Neural cell (in vitro differentiated cells): ENCODE results near the gene CDHR5. TPM values are rescaled to one million over a fixed set of nuclear protein-coding genes. Genes with fewer than 3 reads are reported as not detected.

Experiments used
- H2AFZ ChIP-seq: fragments of 200-600, 300-800 bp; sonication (generic), shearing (Covaris generic); 2 replicates; pipeline ENCODE4 v1.6.0; 2014; ENCODE audit warnings: low read depth, mild to moderate bottlenecking, antibody characterized with exemption, low read length, moderate library complexity
- H3F3A ChIP-seq: fragments of 200-600 bp; shearing (Covaris generic); 2 replicates; pipeline ENCODE4 v1.6.1; 2016; ENCODE audit warnings: mild to moderate bottlenecking, moderate library complexity, mixed read lengths, antibody characterized with exemption, low read length; ENCODE audit not compliant: insufficient read depth, poor library complexity, severe bottlenecking
- H3K27ac ChIP-seq: fragments of 200-600, 300-800 bp; sonication (generic), shearing (Covaris generic); 2 replicates; pipeline ENCODE4 v1.5.1; 2014; ENCODE audit warnings: mild to moderate bottlenecking, low read length, moderate library complexity
- H3K27me3 ChIP-seq: fragments of 300-800, 200-600 bp; sonication (generic), shearing (Covaris generic); 2 replicates; pipeline ENCODE4 v1.6.0; 2014; ENCODE audit warnings: mild to moderate bottlenecking, low read depth, low read length, moderate library complexity; ENCODE audit not compliant: insufficient read depth
- H3K36me3 ChIP-seq: fragments of 300-800, 200-600 bp; sonication (generic), shearing (Covaris generic); 2 replicates; pipeline ENCODE4 v1.5.1; 2014; ENCODE audit warnings: mild to moderate bottlenecking, antibody characterized with exemption, low read length, moderate library complexity; ENCODE audit not compliant: insufficient read depth
- H3K4me2 ChIP-seq: fragments of 300-800, 200-600 bp; sonication (generic), shearing (Covaris generic); 2 replicates; pipeline ENCODE4 v1.6.0; 2014; ENCODE audit warnings: mild to moderate bottlenecking, low read length
- H3K4me3 ChIP-seq: fragments of 300-800, 200-600 bp; sonication (generic), shearing (Covaris generic); 2 replicates; pipeline ENCODE4 v1.5.1; 2014; ENCODE audit warnings: mild to moderate bottlenecking, low read length, moderate library complexity
- H3K79me2 ChIP-seq: fragments of 200-600 bp; shearing (Covaris generic); replicated peaks from 2 replicates; pipeline ENCODE4 v1.6.0; 2014; ENCODE audit warnings: mild to moderate bottlenecking, low read length, moderate library complexity; ENCODE audit not compliant: insufficient read depth
- H3K9ac ChIP-seq: fragments of 300-800, 200-600 bp; sonication (generic), shearing (Covaris generic); 2 replicates; pipeline ENCODE4 v1.6.1; 2016; ENCODE audit warnings: mild to moderate bottlenecking, low read length, mixed read lengths
- H3K9me2 ChIP-seq: fragments of 200-600 bp; shearing (Covaris generic); 2 replicates; pipeline ENCODE4 v1.6.1; 2016; ENCODE audit warnings: mild to moderate bottlenecking, low read length, mixed read lengths; ENCODE audit not compliant: insufficient read depth
- H3K9me3 ChIP-seq: fragments of 200-600, 300-800 bp; sonication (generic), shearing (Covaris generic); 2 replicates; pipeline ENCODE4 v1.6.1; 2016; ENCODE audit warnings: mild to moderate bottlenecking, mixed run types, low read length, moderate library complexity, mixed read lengths
- H4K20me1 ChIP-seq: fragments of 200-600 bp; shearing (Covaris generic); 2 replicates; pipeline ENCODE4 v1.6.1; 2016; ENCODE audit warnings: mild to moderate bottlenecking, mixed run types; ENCODE audit not compliant: insufficient read depth
- EP300 ChIP-seq: fragments of 450-650 bp; conservative IDR thresholded peaks from 2 replicates; pipeline ENCODE4 v1.6.1; 2014; ENCODE audit warnings: antibody characterized with exemption, mild to moderate bottlenecking, moderate library complexity; ENCODE audit not compliant: poor library complexity, severe bottlenecking
- EZH2 ChIP-seq: fragments of 200-600, 300-800 bp; shearing (Covaris generic), sonication (generic); IDR thresholded peaks from 2 replicates; pipeline ENCODE4 v1.6.1; 2014; ENCODE audit warnings: antibody characterized with exemption, low read length, borderline replicate concordance, mild to moderate bottlenecking; ENCODE audit not compliant: insufficient read depth, poor library complexity, severe bottlenecking
- MXI1 ChIP-seq: fragments of 450-650 bp; conservative IDR thresholded peaks from 2 replicates; pipeline ENCODE4 v1.6.1; 2014; ENCODE audit warnings: antibody characterized with exemption, mild to moderate bottlenecking; ENCODE audit not compliant: poor library complexity, severe bottlenecking
- POLR2AphosphoS5 ChIP-seq: IDR thresholded peaks from 2 replicates; pipeline ENCODE4 v1.6.1; 2012
- RAD21 ChIP-seq: fragments of 450-650 bp; conservative IDR thresholded peaks from 2 replicates; pipeline ENCODE4 v1.6.1; 2014; ENCODE audit warnings: antibody characterized with exemption, mild to moderate bottlenecking, moderate library complexity
- SMC3 ChIP-seq: fragments of 450-650 bp; conservative IDR thresholded peaks from 2 replicates; pipeline ENCODE4 v1.6.1; 2014; ENCODE audit warnings: antibody characterized with exemption, mild to moderate bottlenecking, moderate library complexity; ENCODE audit not compliant: poor library complexity
- TAF1 ChIP-seq: IDR thresholded peaks from 2 replicates; pipeline ENCODE4 v1.6.1; 2012; ENCODE audit warnings: low read depth
- polyA plus RNA-seq: library from polyadenylated mRNA; depleted of rRNA; stranded (reverse); fragments of >200 nt; gene quantifications from 2 replicates; pipeline ENCODE4 v1.2.3, GENCODE V29; 2014
- TF ChIP-seq, protein P1 (sequence below): fragments of 450-650 bp; IDR thresholded peaks from 2 replicates; pipeline ENCODE4 v1.5.1; 2014; ENCODE audit warnings: antibody characterized with exemption, mild to moderate bottlenecking, moderate library complexity; ENCODE audit not compliant: poor library complexity, severe bottlenecking
- TF ChIP-seq, protein P2 (sequence below): IDR thresholded peaks from 2 replicates; pipeline ENCODE4 v1.6.1; 2012; ENCODE audit warnings: borderline replicate concordance

Gene CDHR5
- polyA plus RNA-seq, 1 donor from 2014 or later, result not detected

DNA sequence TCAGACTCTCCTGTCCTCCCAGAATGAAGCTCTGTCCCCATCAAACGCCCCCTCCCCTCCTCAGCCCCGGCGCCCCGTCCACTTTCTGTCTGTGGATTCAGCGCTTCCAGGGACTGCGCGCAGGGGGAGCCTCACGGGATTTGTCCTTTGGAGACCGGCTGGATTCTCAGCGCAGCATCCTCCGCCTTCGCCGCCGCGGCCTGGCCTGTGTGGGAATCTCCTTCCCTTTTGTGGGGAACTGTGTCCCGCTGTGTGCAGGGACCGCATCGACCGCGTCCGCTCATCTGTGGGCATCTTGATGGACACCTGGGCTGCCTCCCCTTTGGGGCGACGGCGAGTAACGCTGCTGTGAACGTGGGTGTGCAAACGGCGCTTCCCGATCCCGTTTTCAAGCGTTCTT is 3.3 kb upstream of the CDHR5 start:
- no peak for TF ChIP-seq TAF1
- TF ChIP-seq SMC3, result no peak
- TF ChIP-seq POLR2AphosphoS5, result no peak
- TF ChIP-seq MXI1, result no peak
- H3K79me2 ChIP-seq, result no peaks in the 10 kb centered on the region
- H3K4me2 ChIP-seq, result no peak overlapping the region
- no peaks in the 10 kb centered on the region for H3K9me2 ChIP-seq
- H3K27ac ChIP-seq, result peak overlapping the region; percentile 25
- no peak overlapping the region for H3K9ac ChIP-seq
- H3F3A ChIP-seq, result no peaks in the 10 kb centered on the region
- H4K20me1 ChIP-seq, result no peaks in the 10 kb centered on the region
- no peak overlapping the region for H2AFZ ChIP-seq
- no peaks in the 10 kb centered on the region for H3K9me3 ChIP-seq
- H3K4me3 ChIP-seq, result peak overlapping the region; percentile 17
- H3K27me3 ChIP-seq, result no peaks in the 10 kb centered on the region
- H3K36me3 ChIP-seq, result no peaks in the 10 kb centered on the region

DNA sequence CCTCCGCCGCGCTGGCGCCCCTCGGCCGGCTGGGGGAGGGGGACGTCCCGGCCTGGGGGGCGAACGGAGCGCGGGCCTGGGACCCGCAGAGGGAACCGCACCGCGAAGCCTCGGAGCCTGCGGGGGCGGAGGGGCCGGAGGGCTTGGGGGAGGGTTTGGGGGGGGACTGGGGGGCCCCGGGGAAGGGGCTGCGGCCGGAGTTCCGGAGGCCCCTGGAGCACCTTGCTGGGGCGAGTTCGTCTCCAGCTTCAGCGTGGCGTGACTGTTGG is 2.5 kb upstream of the CDHR5 start:
- TF ChIP-seq RAD21, result no peak
- no peak for TF ChIP-seq EZH2
- TF ChIP-seq EP300, result no peak
- no peak for TF ChIP-seq SMC3
- TF ChIP-seq, protein P1, sequence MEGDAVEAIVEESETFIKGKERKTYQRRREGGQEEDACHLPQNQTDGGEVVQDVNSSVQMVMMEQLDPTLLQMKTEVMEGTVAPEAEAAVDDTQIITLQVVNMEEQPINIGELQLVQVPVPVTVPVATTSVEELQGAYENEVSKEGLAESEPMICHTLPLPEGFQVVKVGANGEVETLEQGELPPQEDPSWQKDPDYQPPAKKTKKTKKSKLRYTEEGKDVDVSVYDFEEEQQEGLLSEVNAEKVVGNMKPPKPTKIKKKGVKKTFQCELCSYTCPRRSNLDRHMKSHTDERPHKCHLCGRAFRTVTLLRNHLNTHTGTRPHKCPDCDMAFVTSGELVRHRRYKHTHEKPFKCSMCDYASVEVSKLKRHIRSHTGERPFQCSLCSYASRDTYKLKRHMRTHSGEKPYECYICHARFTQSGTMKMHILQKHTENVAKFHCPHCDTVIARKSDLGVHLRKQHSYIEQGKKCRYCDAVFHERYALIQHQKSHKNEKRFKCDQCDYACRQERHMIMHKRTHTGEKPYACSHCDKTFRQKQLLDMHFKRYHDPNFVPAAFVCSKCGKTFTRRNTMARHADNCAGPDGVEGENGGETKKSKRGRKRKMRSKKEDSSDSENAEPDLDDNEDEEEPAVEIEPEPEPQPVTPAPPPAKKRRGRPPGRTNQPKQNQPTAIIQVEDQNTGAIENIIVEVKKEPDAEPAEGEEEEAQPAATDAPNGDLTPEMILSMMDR, result no peak
- TF ChIP-seq, protein P2, sequence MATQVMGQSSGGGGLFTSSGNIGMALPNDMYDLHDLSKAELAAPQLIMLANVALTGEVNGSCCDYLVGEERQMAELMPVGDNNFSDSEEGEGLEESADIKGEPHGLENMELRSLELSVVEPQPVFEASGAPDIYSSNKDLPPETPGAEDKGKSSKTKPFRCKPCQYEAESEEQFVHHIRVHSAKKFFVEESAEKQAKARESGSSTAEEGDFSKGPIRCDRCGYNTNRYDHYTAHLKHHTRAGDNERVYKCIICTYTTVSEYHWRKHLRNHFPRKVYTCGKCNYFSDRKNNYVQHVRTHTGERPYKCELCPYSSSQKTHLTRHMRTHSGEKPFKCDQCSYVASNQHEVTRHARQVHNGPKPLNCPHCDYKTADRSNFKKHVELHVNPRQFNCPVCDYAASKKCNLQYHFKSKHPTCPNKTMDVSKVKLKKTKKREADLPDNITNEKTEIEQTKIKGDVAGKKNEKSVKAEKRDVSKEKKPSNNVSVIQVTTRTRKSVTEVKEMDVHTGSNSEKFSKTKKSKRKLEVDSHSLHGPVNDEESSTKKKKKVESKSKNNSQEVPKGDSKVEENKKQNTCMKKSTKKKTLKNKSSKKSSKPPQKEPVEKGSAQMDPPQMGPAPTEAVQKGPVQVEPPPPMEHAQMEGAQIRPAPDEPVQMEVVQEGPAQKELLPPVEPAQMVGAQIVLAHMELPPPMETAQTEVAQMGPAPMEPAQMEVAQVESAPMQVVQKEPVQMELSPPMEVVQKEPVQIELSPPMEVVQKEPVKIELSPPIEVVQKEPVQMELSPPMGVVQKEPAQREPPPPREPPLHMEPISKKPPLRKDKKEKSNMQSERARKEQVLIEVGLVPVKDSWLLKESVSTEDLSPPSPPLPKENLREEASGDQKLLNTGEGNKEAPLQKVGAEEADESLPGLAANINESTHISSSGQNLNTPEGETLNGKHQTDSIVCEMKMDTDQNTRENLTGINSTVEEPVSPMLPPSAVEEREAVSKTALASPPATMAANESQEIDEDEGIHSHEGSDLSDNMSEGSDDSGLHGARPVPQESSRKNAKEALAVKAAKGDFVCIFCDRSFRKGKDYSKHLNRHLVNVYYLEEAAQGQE, result no peak
- TF ChIP-seq MXI1, result no peak
- no peak for TF ChIP-seq TAF1
- no peak for TF ChIP-seq POLR2AphosphoS5
- no peaks in the 10 kb centered on the region for H3K9me2 ChIP-seq
- H3K9me3 ChIP-seq, result no peaks in the 10 kb centered on the region
- H3K9ac ChIP-seq, result no peak overlapping the region
- H3K79me2 ChIP-seq, result no peaks in the 10 kb centered on the region
- no peaks in the 10 kb centered on the region for H3K27me3 ChIP-seq
- no peaks in the 10 kb centered on the region for H4K20me1 ChIP-seq
- no peak overlapping the region for H3K4me2 ChIP-seq
- no peak overlapping the region for H2AFZ ChIP-seq
- no peaks in the 10 kb centered on the region for H3K36me3 ChIP-seq
- no peak overlapping the region for H3K27ac ChIP-seq
- H3F3A ChIP-seq, result no peaks in the 10 kb centered on the region
- no peak overlapping the region for H3K4me3 ChIP-seq
